ENCODE measurements around the gene GSTM3.

GRCh38 chr1:109775398-109775797 lies 34.6 kb upstream of the GSTM3 start:
- TF ChIP-seq CTCF (IDR thresholded peaks at IDR 0.05; ENCODE audit: insufficient read depth, low read length, poor library complexity, severe bottlenecking) (no peak), EZH2phosphoT487 (conservative IDR thresholded peaks at IDR 0.05; ENCODE audit: low read length) (no peak)

All from SU-DHL-6 (cell line).